CD4-positive, alpha-beta T cell (primary cell): Measurements from ENCODE around the gene SORT1. TPM values are rescaled to one million over a fixed set of nuclear protein-coding genes. Genes with fewer than 3 reads are reported as not detected.

Experiments
- ATAC-seq: fragments of 200-7000 bp; cut with Tn5 transposase; one replicate; pipeline ENCODE4 v1.10.0; 2022; ENCODE audit warnings: mild to moderate bottlenecking; ENCODE audit not compliant: poor library complexity
- CTCF ChIA-PET: fragments of 350-600 bp; sonication (Branson Sonifier 250); formaldehyde crosslinking; loops from one replicate; lab custom pipeline; 2021; ENCODE audit warnings: antibody characterized with exemption, inconsistent platforms; lab: Charles Lee
- POLR2A ChIA-PET: fragments of 350-600 bp; sonication (Branson Sonifier 250); formaldehyde crosslinking; loops from one replicate; lab custom pipeline; 2021; ENCODE audit warnings: antibody characterized with exemption, inconsistent platforms; lab: Charles Lee
- DNase-seq, 14 experiments: peaks; one replicate each; pipeline ENCODE4 v3.0.0-alpha.2; 2013 to 2020; ENCODE audit warnings: mixed read lengths in 2 of 14
- H3K27ac ChIP-seq, 2 donors: one replicate each; pipeline versions ENCODE4 v1.5.1 to v1.7.0; 2013; ENCODE audit warnings: low read length in 2 of 2, low read depth in 1 of 2, mild to moderate bottlenecking in 1 of 2
- H3K27me3 ChIP-seq, 2 experiments: 1 replicate in 1 of 2; 2 replicates in 1 of 2; pipeline versions ENCODE4 v1.6.1 to v1.7.0; 2013; ENCODE audit warnings: low read length in 2 of 2, control low read depth in 1 of 2, mild to moderate bottlenecking in 1 of 2, moderate library complexity in 1 of 2; ENCODE audit not compliant: insufficient read depth in 2 of 2, control insufficient read depth in 1 of 2
- H3K36me3 ChIP-seq: one replicate; pipeline ENCODE4 v1.6.1; 2013; ENCODE audit warnings: low read length, control low read depth; ENCODE audit not compliant: insufficient read depth
- H3K4me1 ChIP-seq: one replicate; pipeline ENCODE4 v1.6.1; 2013; ENCODE audit warnings: low read length, control low read depth; ENCODE audit not compliant: insufficient read depth
- H3K4me3 ChIP-seq: one replicate; pipeline ENCODE4 v1.5.1; 2013; ENCODE audit warnings: mild to moderate bottlenecking, low read length, moderate library complexity
- H3K9me3 ChIP-seq, 2 experiments: 1 replicate in 1 of 2; 2 replicates in 1 of 2; pipeline versions ENCODE4 v1.6.1 to v1.7.0; 2013; ENCODE audit warnings: low read length in 2 of 2, mild to moderate bottlenecking in 2 of 2, control low read depth in 1 of 2, moderate library complexity in 1 of 2; ENCODE audit not compliant: control insufficient read depth in 1 of 2, insufficient read depth in 1 of 2
- H3K27ac Mint-ChIP-seq: one replicate; pipeline ENCODE4 v1.8.0; 2020; ENCODE audit warnings: mixed read lengths
- H3K27me3 Mint-ChIP-seq: one replicate; pipeline ENCODE4 v1.8.0; 2021; ENCODE audit warnings: mixed read lengths
- H3K36me3 Mint-ChIP-seq: one replicate; pipeline ENCODE4 v1.8.0; 2021; ENCODE audit warnings: low read depth, mixed read lengths
- H3K4me1 Mint-ChIP-seq: one replicate; pipeline ENCODE4 v1.8.0; 2021; ENCODE audit warnings: low read depth, mixed read lengths
- H3K4me3 Mint-ChIP-seq: one replicate; pipeline ENCODE4 v1.8.0; 2020; ENCODE audit warnings: mild to moderate bottlenecking, mixed read lengths
- H3K9me3 Mint-ChIP-seq: one replicate; pipeline ENCODE4 v1.8.0; 2020; ENCODE audit warnings: mixed read lengths
- intact Hi-C, 2 experiments: fragments of 100-400 bp; cut with DNase I in 1 of 2; cut with micrococcal nuclease in 1 of 2; formaldehyde crosslinking; loops; one replicate each; pipeline versions ENCODE4 v1.15.1 to v1.9.0; 2023 to 2025; cut with DNase I, micrococcal nuclease
- total RNA-seq, 174 experiments: library from RNA in 2 of 174; stranded (reverse) in 2 of 174; gene quantifications; one replicate each; pipeline ENCODE4 v1.2.3 and lab custom pipeline; 2021 to 2026
- TF ChIP-seq, protein P1 (sequence below): fragments of 200-600 bp; IDR thresholded peaks from one replicate; pipeline ENCODE4 v1.8.0; 2022; ENCODE audit warnings: antibody characterized with exemption, mild to moderate bottlenecking

SORT1 gene
- total RNA-seq, 2 experiments from 2014 or later, result 0.22 to 0.73 TPM

- Histone ChIP-seq H3K27me3 (no peaks in the 10 kb centered on the region), H3K9me3 (peaks cover 11 to 16% of the 10 kb centered on the region in 2 experiments), H3K4me3 (no peak overlapping the region), H3K27ac (no peak overlapping the region), H3K4me1 (no peaks in the 10 kb centered on the region), H3K36me3 (no peaks in the 10 kb centered on the region)
- ChIA-PET POLR2A (no interaction called here), CTCF (no interaction called here)
- TF ChIP-seq, protein P1, sequence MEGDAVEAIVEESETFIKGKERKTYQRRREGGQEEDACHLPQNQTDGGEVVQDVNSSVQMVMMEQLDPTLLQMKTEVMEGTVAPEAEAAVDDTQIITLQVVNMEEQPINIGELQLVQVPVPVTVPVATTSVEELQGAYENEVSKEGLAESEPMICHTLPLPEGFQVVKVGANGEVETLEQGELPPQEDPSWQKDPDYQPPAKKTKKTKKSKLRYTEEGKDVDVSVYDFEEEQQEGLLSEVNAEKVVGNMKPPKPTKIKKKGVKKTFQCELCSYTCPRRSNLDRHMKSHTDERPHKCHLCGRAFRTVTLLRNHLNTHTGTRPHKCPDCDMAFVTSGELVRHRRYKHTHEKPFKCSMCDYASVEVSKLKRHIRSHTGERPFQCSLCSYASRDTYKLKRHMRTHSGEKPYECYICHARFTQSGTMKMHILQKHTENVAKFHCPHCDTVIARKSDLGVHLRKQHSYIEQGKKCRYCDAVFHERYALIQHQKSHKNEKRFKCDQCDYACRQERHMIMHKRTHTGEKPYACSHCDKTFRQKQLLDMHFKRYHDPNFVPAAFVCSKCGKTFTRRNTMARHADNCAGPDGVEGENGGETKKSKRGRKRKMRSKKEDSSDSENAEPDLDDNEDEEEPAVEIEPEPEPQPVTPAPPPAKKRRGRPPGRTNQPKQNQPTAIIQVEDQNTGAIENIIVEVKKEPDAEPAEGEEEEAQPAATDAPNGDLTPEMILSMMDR, result no peak
- H3K27ac Mint-ChIP-seq, result no peak overlapping the region
- peaks cover 4% of the 10 kb centered on the region for H3K36me3 Mint-ChIP-seq
- intact Hi-C loops, result no loop called here
- no peak overlapping the region for H3K4me3 Mint-ChIP-seq
- peaks cover 9% of the 10 kb centered on the region for H3K9me3 Mint-ChIP-seq
- no peaks in the 10 kb centered on the region for H3K27me3 Mint-ChIP-seq
- DNase-seq (no peak), ATAC-seq (no peak)
- no peaks in the 10 kb centered on the region for H3K4me1 Mint-ChIP-seq
Observed at GRCh38 chr1:109331113-109331512, 66.6 kb downstream of the SORT1 start.

DNA sequence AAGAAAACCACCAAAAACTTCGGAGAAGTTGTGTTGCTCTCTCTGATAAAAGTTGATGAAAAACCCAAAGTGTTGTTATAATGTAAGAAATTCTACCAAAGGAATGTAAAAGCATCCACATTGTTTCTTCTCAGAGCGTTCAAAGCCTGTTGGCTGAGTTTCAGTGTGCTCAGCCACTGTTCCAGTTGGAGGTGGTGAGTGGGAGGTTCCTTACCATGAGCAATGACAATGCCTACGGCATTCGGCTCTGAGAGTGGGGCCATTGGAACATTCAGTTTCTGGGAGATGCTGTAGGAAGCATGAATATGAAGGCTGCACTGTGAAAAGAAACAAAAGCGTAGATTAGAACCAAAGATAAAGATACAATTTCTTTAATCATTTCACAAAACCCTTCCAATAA is 70.4 kb downstream of the SORT1 start:
- CTCF ChIA-PET, result no interaction called here
- TF ChIP-seq, protein P1, result no peak
- intact Hi-C loops, result no loop called here
- ATAC-seq (no peak), DNase-seq (no peak)
- Mint-ChIP-seq H3K27ac (no peak overlapping the region), H3K4me1 (no peaks in the 10 kb centered on the region), H3K4me3 (no peak overlapping the region), H3K36me3 (peaks cover 4% of the 10 kb centered on the region), H3K9me3 (peaks cover 9% of the 10 kb centered on the region), H3K27me3 (no peaks in the 10 kb centered on the region)
- H3K4me1 ChIP-seq, result no peaks in the 10 kb centered on the region
- no peak overlapping the region for H3K27ac ChIP-seq
- no peak overlapping the region for H3K4me3 ChIP-seq
- no peaks in the 10 kb centered on the region for H3K27me3 ChIP-seq
- POLR2A ChIA-PET, result no interaction called here
- no peaks in the 10 kb centered on the region for H3K36me3 ChIP-seq
- H3K9me3 ChIP-seq, result peaks cover 8 to 16% of the 10 kb centered on the region in 2 experiments

- POLR2A ChIA-PET, result no interaction called here
Observed at GRCh38 chr1:109322974-109323373, 74.7 kb downstream of the SORT1 start.

More at GRCh38 chr1:109322974-109323373, 74.7 kb downstream of the SORT1 start:
- CTCF ChIA-PET, result no interaction called here
- H3K9me3 ChIP-seq, result no peaks in the 10 kb centered on the region
- intact Hi-C loops, result no loop called here
- no peaks in the 10 kb centered on the region for H3K36me3 ChIP-seq
- no peak for ATAC-seq
- no peak overlapping the region for H3K27ac ChIP-seq
- Mint-ChIP-seq H3K4me3 (no peak overlapping the region), H3K27ac (no peak overlapping the region), H3K27me3 (no peaks in the 10 kb centered on the region), H3K9me3 (no peaks in the 10 kb centered on the region), H3K36me3 (no peaks in the 10 kb centered on the region), H3K4me1 (no peaks in the 10 kb centered on the region)
- H3K4me1 ChIP-seq, result no peaks in the 10 kb centered on the region
- H3K27me3 ChIP-seq, result no peaks in the 10 kb centered on the region
- TF ChIP-seq, protein P1, result no peak
- no peak for DNase-seq
- H3K4me3 ChIP-seq, result no peak overlapping the region
